Endothelial cell (in vitro differentiated cells): ENCODE results near the gene ARHGAP5. TPM values are rescaled to one million over a fixed set of nuclear protein-coding genes. Genes with fewer than 3 reads are reported as not detected.

ENCODE experiments used
- DNase-seq: peaks from one replicate; pipeline ENCODE4 v3.0.0; 2021; ENCODE audit warnings: low spot score
- H3K27ac Mint-ChIP-seq: one replicate; pipeline ENCODE4 v1.8.0; 2021; ENCODE audit warnings: mixed read lengths, inconsistent platforms; ENCODE audit not compliant: unreplicated experiment
- H3K27me3 Mint-ChIP-seq: one replicate; pipeline ENCODE4 v1.8.0; 2021; ENCODE audit warnings: mild to moderate bottlenecking, moderate library complexity, mixed read lengths, inconsistent platforms; ENCODE audit not compliant: unreplicated experiment
- H3K36me3 Mint-ChIP-seq: one replicate; pipeline ENCODE4 v1.8.0; 2021; ENCODE audit warnings: mild to moderate bottlenecking, low read depth, mixed read lengths, inconsistent platforms; ENCODE audit not compliant: unreplicated experiment
- H3K4me1 Mint-ChIP-seq: one replicate; pipeline ENCODE4 v1.8.0; 2021; ENCODE audit warnings: mild to moderate bottlenecking, mixed read lengths, inconsistent platforms; ENCODE audit not compliant: unreplicated experiment
- H3K4me3 Mint-ChIP-seq: one replicate; pipeline ENCODE4 v1.8.0; 2021; ENCODE audit warnings: mild to moderate bottlenecking, mixed read lengths, inconsistent platforms; ENCODE audit not compliant: unreplicated experiment
- H3K9me3 Mint-ChIP-seq: one replicate; pipeline ENCODE4 v1.8.0; 2021; ENCODE audit warnings: mixed read lengths, inconsistent platforms; ENCODE audit not compliant: unreplicated experiment
- CTCF ChIP-seq: fragments of 200-600 bp; sonication (generic); IDR thresholded peaks from one replicate; pipeline ENCODE4 v1.5.0; 2021; ENCODE audit warnings: antibody characterized with exemption; ENCODE audit not compliant: unreplicated experiment
- total RNA-seq: library from RNA; stranded (reverse); fragmentation: NEBNext Ultra II Directional; extraction: Animal tissue kit (Norgen Biotek cat#: 25700); gene quantifications from one replicate; pipeline ENCODE4 v1.2.1, GENCODE V29; 2021; ENCODE audit not compliant: unreplicated experiment

ARHGAP5 gene
- total RNA-seq, 1 donor from 2014 or later: 78.4 TPM

DNA sequence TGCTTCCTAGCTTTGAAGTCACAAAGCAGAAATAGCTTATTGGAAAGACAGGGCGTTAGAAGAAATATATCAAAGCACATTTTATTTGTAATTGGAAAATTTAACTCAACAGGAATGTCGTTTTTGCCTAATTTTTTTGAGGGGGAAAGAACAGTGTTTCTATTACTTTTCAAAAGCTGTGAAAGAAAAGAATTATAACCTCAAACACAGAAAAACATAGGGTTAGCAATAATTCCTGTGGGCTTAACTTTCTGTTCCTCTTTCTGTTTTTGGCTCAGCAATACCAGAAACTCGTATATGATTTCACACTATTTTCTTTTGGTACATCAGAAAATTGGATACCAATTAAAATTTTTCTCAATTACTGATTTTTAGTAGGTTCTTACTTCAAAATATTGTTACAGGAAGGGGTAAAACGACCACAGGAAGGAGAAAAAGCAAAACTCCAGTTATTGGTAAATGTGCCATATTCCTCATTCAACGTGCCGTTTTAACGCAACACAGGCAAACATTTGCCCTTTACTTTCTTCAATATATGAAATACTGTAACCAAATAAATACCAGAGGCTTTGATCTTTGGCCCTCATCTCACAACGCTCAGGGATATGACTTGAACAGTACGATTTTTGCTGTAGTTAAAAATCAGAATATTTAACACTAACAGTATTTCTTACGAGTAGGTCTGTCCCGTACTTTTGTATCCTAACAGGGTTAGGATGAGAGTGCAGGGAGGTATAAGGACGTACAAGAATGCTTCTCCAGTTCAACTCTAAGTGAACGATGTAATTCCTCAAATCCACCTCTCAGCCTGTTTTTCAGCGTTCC, 123.5 kb downstream of the ARHGAP5 start:
- Mint-ChIP-seq H3K4me3 (peak overlapping the region; percentile 92), H3K9me3 (no peaks in the 10 kb centered on the region), H3K4me1 (peaks cover 7% of the 10 kb centered on the region), H3K27ac (peak overlapping the region; percentile 30), H3K36me3 (no peaks in the 10 kb centered on the region), H3K27me3 (no peaks in the 10 kb centered on the region)
- no peak for DNase-seq
- no peak for TF ChIP-seq CTCF

DNA sequence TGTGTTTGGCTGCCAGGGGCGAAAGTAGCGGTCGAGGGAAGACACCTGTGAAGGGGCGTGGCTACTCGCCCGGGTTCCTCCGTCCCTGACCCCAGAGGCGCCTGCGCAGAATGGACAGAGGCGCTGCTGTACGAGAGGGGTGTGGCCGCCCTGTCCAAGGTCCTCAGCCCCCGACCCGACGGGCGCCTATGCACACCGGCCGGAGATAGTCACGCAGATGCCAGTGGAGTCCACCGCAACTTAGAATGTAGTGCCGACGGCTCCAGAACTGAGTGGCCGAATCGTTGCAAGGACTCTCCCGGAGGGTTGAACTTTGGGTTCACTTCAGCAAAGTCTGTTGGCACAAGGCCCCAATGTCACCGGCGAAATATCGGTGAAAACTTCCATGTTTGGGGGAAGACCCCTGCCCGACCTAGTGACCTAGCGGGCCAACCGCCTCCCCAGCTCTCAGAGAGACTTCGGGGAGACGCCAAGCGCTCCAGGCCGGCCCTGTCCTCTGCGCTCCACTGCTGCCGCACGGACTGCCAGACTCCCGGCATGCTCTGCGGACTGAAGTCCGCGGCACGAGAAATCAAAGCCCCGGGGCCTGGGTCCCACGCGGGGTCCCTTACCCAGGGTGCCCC, 124.2 kb downstream of the ARHGAP5 start:
- DNase-seq: peak; percentile 87
- peak overlapping the region; percentile 92 for H3K4me3 Mint-ChIP-seq

GRCh38 chr14:32201816-32202490, 124.8 kb downstream of the ARHGAP5 start, which contains the start of gene RNU6-7:
Gene RNU6-7 (plus strand): TSS chr14:32202045.
- peak; percentile 39 for DNase-seq
- H3K27ac Mint-ChIP-seq: peak within 1 kb of the TSS; percentile 98

More for the DNA sequence above, 124.2 kb downstream of the ARHGAP5 start:
- Mint-ChIP-seq H3K27me3 (no peaks in the 10 kb centered on the region), H3K36me3 (no peaks in the 10 kb centered on the region), H3K9me3 (no peaks in the 10 kb centered on the region), H3K27ac (peak overlapping the region; percentile 98), H3K4me1 (peaks cover 7% of the 10 kb centered on the region)
- no peak for TF ChIP-seq CTCF

DNA sequence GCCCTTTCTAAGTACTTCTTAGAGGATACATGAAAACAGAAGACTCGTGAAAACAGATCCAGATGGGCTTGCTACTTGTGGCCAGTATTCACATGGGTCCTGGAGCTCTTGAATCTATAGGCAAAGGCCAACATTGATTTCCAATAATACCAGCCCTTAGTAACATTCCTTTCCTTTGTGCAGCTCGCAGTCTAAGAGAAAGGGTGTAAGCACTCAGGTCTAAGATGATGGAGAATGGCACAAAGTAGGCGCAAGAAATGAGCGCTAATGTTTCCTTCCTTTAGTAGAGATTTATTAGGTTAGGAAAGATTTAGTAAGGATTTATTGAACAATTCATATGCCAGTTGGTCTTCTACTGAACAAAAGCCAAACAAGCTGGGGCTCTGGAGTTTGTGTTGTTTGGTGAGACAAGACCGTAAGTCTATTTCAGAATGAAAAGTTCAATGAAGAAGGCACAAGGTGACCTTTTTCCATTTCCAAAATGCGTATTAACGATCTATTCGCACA, 125.4 kb downstream of the ARHGAP5 start:
- Mint-ChIP-seq H3K36me3 (no peaks in the 10 kb centered on the region), H3K9me3 (no peaks in the 10 kb centered on the region), H3K27me3 (no peaks in the 10 kb centered on the region), H3K27ac (peak overlapping the region; percentile 98), H3K4me3 (peak overlapping the region; percentile 92), H3K4me1 (peaks cover 7% of the 10 kb centered on the region)
- no peak for TF ChIP-seq CTCF
- DNase-seq: peak; percentile 5

More at GRCh38 chr14:32201816-32202490, 124.8 kb downstream of the ARHGAP5 start, which contains the start of gene RNU6-7:
- H3K27me3 Mint-ChIP-seq: no peaks in the 10 kb centered on the region
- no peak for TF ChIP-seq CTCF
- H3K36me3 Mint-ChIP-seq: no peaks in the 10 kb centered on the region
- peaks cover 7% of the 10 kb centered on the region for H3K4me1 Mint-ChIP-seq
- peak within 1 kb of the TSS; percentile 92 for H3K4me3 Mint-ChIP-seq
- H3K9me3 Mint-ChIP-seq: no peaks in the 10 kb centered on the region
